ENCODE results near the gene GTPBP4.

GTPBP4 gene

GRCh38 chr10:968546-969199, 19.6 kb upstream of the GTPBP4 start:
- no peak for DNase-seq

GRCh38 chr10:969473-970150, 18.6 kb upstream of the GTPBP4 start:
- no peak for DNase-seq

GRCh38 chr10:970311-971149, 17.7 kb upstream of the GTPBP4 start:
- no peak for DNase-seq

GRCh38 chr10:971150-971542, 17.1 kb upstream of the GTPBP4 start:
- DNase-seq = no peak

GRCh38 chr10:971613-972012, 16.6 kb upstream of the GTPBP4 start:
- no peak for DNase-seq

GRCh38 chr10:972763-973162, 15.5 kb upstream of the GTPBP4 start:
- DNase-seq = no peak

- DNase-seq = peak; percentile 6
Measured at GRCh38 chr10:974038-974784, 14.0 kb upstream of the GTPBP4 start.

- DNase-seq = no peak
Measured at GRCh38 chr10:974785-975074, 13.5 kb upstream of the GTPBP4 start.

- no peak for DNase-seq
Measured at GRCh38 chr10:976316-976715, 11.9 kb upstream of the GTPBP4 start.

- no peak for DNase-seq
Measured at GRCh38 chr10:978826-979421, 9.3 kb upstream of the GTPBP4 start.

GRCh38 chr10:980468-981093, 7.7 kb upstream of the GTPBP4 start:
- DNase-seq = no peak

GRCh38 chr10:983401-983800, 4.8 kb upstream of the GTPBP4 start:
- no peak for DNase-seq

GRCh38 chr10:983971-984655, 4.1 kb upstream of the GTPBP4 start:
- DNase-seq = no peak

GRCh38 chr10:985361-985760, 2.9 kb upstream of the GTPBP4 start:
- no peak for DNase-seq

GRCh38 chr10:986137-986825, 2.0 kb upstream of the GTPBP4 start:
- DNase-seq = peak; percentile 24

- no peak for DNase-seq
Measured at GRCh38 chr10:986881-987619, 1.2 kb upstream of the GTPBP4 start.

GRCh38 chr10:987620-987869, 689 bp upstream of the GTPBP4 start:
- DNase-seq = no peak

- no peak for DNase-seq
Measured at GRCh38 chr10:988667-989545, 672 bp downstream of the GTPBP4 start.

- no peak for DNase-seq
Measured at GRCh38 chr10:990808-991207, 2.6 kb downstream of the GTPBP4 start.

GRCh38 chr10:992467-992866, 4.2 kb downstream of the GTPBP4 start:
- DNase-seq = no peak
